ENCODE measurements around the gene WDR70.
"Not testable (repeated sequence)": the region's sequence is repeated elsewhere in the genome, so short reads cannot be mapped to it uniquely, and the experiment has no call there.

Gene WDR70

GRCh38 chr5:37495210-37495609 is 116.1 kb downstream of the WDR70 start:
- Histone ChIP-seq H3K4me2 (ENCODE audit: low read length) (no peak overlapping the region), H3K27me3 (ENCODE audit: control insufficient read depth, insufficient read depth, low read length) (no peaks in the 10 kb centered on the region), H3K4me1 (ENCODE audit: control insufficient read depth, insufficient read depth, low read length) (peaks cover 18% of the 10 kb centered on the region), H3K9ac (ENCODE audit: low read depth, low read length) (no peak overlapping the region), H3K36me3 (ENCODE audit: insufficient read depth, low read length) (no peaks in the 10 kb centered on the region), H3K4me3 (ENCODE audit: low read length) (no peak overlapping the region), H3K9me3 (replicated peaks; ENCODE audit: low read length) (no peaks in the 10 kb centered on the region)

GRCh38 chr5:37495668-37496347 is 116.7 kb downstream of the WDR70 start:
- H3K4me1 ChIP-seq (ENCODE audit: control insufficient read depth, insufficient read depth, low read length) = peaks cover 18% of the 10 kb centered on the region
- no peaks in the 10 kb centered on the region for H3K36me3 ChIP-seq (ENCODE audit: insufficient read depth, low read length)

GRCh38 chr5:37496902-37497445 is 117.9 kb downstream of the WDR70 start:
- Histone ChIP-seq H3K9me3 (replicated peaks; ENCODE audit: low read length) (no peaks in the 10 kb centered on the region), H3K9ac (ENCODE audit: low read depth, low read length) (no peak overlapping the region), H3K4me3 (ENCODE audit: low read length) (no peak overlapping the region), H3K4me1 (ENCODE audit: control insufficient read depth, insufficient read depth, low read length) (peaks cover 18% of the 10 kb centered on the region), H3K27me3 (ENCODE audit: control insufficient read depth, insufficient read depth, low read length) (no peaks in the 10 kb centered on the region), H3K36me3 (ENCODE audit: insufficient read depth, low read length) (no peaks in the 10 kb centered on the region), H3K4me2 (ENCODE audit: low read length) (no peak overlapping the region)

More at GRCh38 chr5:37495668-37496347, 116.7 kb downstream of the WDR70 start:
- Histone ChIP-seq H3K9ac (ENCODE audit: low read depth, low read length) (no peak overlapping the region), H3K4me2 (ENCODE audit: low read length) (no peak overlapping the region), H3K4me3 (ENCODE audit: low read length) (no peak overlapping the region), H3K27me3 (ENCODE audit: control insufficient read depth, insufficient read depth, low read length) (no peaks in the 10 kb centered on the region), H3K9me3 (replicated peaks; ENCODE audit: low read length) (no peaks in the 10 kb centered on the region)

GRCh38 chr5:37501152-37501551 is 122.0 kb downstream of the WDR70 start:
- H3K36me3 ChIP-seq (ENCODE audit: insufficient read depth, low read length) = no peaks in the 10 kb centered on the region
- H3K4me1 ChIP-seq (ENCODE audit: control insufficient read depth, insufficient read depth, low read length) = no peaks in the 10 kb centered on the region
- H3K9me3 ChIP-seq (replicated peaks; ENCODE audit: low read length) = no peaks in the 10 kb centered on the region
- no peaks in the 10 kb centered on the region for H3K27me3 ChIP-seq (ENCODE audit: control insufficient read depth, insufficient read depth, low read length)
- no peak overlapping the region for H3K4me2 ChIP-seq (ENCODE audit: low read length)
- no peak overlapping the region for H3K4me3 ChIP-seq (ENCODE audit: low read length)
- no peak overlapping the region for H3K9ac ChIP-seq (ENCODE audit: low read depth, low read length)

- no peak overlapping the region for H3K4me2 ChIP-seq (ENCODE audit: low read length)
- no peaks in the 10 kb centered on the region for H3K36me3 ChIP-seq (ENCODE audit: insufficient read depth, low read length)
- no peaks in the 10 kb centered on the region for H3K9me3 ChIP-seq (replicated peaks; ENCODE audit: low read length)
- no peaks in the 10 kb centered on the region for H3K4me1 ChIP-seq (ENCODE audit: control insufficient read depth, insufficient read depth, low read length)
- H3K27me3 ChIP-seq (ENCODE audit: control insufficient read depth, insufficient read depth, low read length) = no peaks in the 10 kb centered on the region
- no peak overlapping the region for H3K9ac ChIP-seq (ENCODE audit: low read depth, low read length)
- H3K4me3 ChIP-seq (ENCODE audit: low read length) = no peak overlapping the region
These were observed 127.1 kb downstream of the WDR70 start for GRCh38 chr5:37506241-37506640.

GRCh38 chr5:37506722-37507121 is 127.6 kb downstream of the WDR70 start:
- Histone ChIP-seq H3K9me3 (replicated peaks; ENCODE audit: low read length) (no peaks in the 10 kb centered on the region), H3K4me2 (ENCODE audit: low read length) (no peak overlapping the region), H3K9ac (ENCODE audit: low read depth, low read length) (no peak overlapping the region), H3K4me1 (ENCODE audit: control insufficient read depth, insufficient read depth, low read length) (no peaks in the 10 kb centered on the region), H3K27me3 (ENCODE audit: control insufficient read depth, insufficient read depth, low read length) (no peaks in the 10 kb centered on the region), H3K4me3 (ENCODE audit: low read length) (no peak overlapping the region), H3K36me3 (ENCODE audit: insufficient read depth, low read length) (no peaks in the 10 kb centered on the region)

GRCh38 chr5:37511646-37512045 is 132.5 kb downstream of the WDR70 start:
- H3K27me3 ChIP-seq (ENCODE audit: control insufficient read depth, insufficient read depth, low read length) = no peaks in the 10 kb centered on the region
- H3K4me3 ChIP-seq (ENCODE audit: low read length) = no peak overlapping the region
- no peak overlapping the region for H3K9ac ChIP-seq (ENCODE audit: low read depth, low read length)
- no peaks in the 10 kb centered on the region for H3K36me3 ChIP-seq (ENCODE audit: insufficient read depth, low read length)
- no peaks in the 10 kb centered on the region for H3K4me1 ChIP-seq (ENCODE audit: control insufficient read depth, insufficient read depth, low read length)
- no peak overlapping the region for H3K4me2 ChIP-seq (ENCODE audit: low read length)
- H3K9me3 ChIP-seq (replicated peaks; ENCODE audit: low read length) = no peaks in the 10 kb centered on the region

GRCh38 chr5:37514946-37515345 is 135.8 kb downstream of the WDR70 start:
- Histone ChIP-seq H3K4me1 (ENCODE audit: control insufficient read depth, insufficient read depth, low read length) (no peaks in the 10 kb centered on the region), H3K4me2 (ENCODE audit: low read length) (no peak overlapping the region), H3K36me3 (ENCODE audit: insufficient read depth, low read length) (no peaks in the 10 kb centered on the region), H3K27me3 (ENCODE audit: control insufficient read depth, insufficient read depth, low read length) (no peaks in the 10 kb centered on the region), H3K4me3 (ENCODE audit: low read length) (no peak overlapping the region), H3K9ac (ENCODE audit: low read depth, low read length) (no peak overlapping the region), H3K9me3 (replicated peaks; ENCODE audit: low read length) (no peaks in the 10 kb centered on the region)

- no peak overlapping the region for H3K4me3 ChIP-seq (ENCODE audit: low read length)
- H3K36me3 ChIP-seq (ENCODE audit: insufficient read depth, low read length) = no peaks in the 10 kb centered on the region
- H3K9me3 ChIP-seq (replicated peaks; ENCODE audit: low read length) = no peaks in the 10 kb centered on the region
- no peaks in the 10 kb centered on the region for H3K4me1 ChIP-seq (ENCODE audit: control insufficient read depth, insufficient read depth, low read length)
- H3K27me3 ChIP-seq (ENCODE audit: control insufficient read depth, insufficient read depth, low read length) = no peaks in the 10 kb centered on the region
- no peak overlapping the region for H3K9ac ChIP-seq (ENCODE audit: low read depth, low read length)
- no peak overlapping the region for H3K4me2 ChIP-seq (ENCODE audit: low read length)
These were observed 138.6 kb downstream of the WDR70 start for GRCh38 chr5:37517686-37518085.

- not testable (repeated sequence) for H3K4me2 ChIP-seq (ENCODE audit: low read length); H3K9me3 ChIP-seq (replicated peaks; ENCODE audit: low read length); H3K9ac ChIP-seq (ENCODE audit: low read depth, low read length)
These were observed 139.2 kb downstream of the WDR70 start for GRCh38 chr5:37518356-37518755.

GRCh38 chr5:37519304-37519703 is 140.2 kb downstream of the WDR70 start:
- H3K9ac ChIP-seq (ENCODE audit: low read depth, low read length) = no peak overlapping the region
- no peak overlapping the region for H3K4me3 ChIP-seq (ENCODE audit: low read length)
- no peaks in the 10 kb centered on the region for H3K9me3 ChIP-seq (replicated peaks; ENCODE audit: low read length)
- H3K4me2 ChIP-seq (ENCODE audit: low read length) = no peak overlapping the region
- H3K36me3 ChIP-seq (ENCODE audit: insufficient read depth, low read length) = no peaks in the 10 kb centered on the region
- no peaks in the 10 kb centered on the region for H3K27me3 ChIP-seq (ENCODE audit: control insufficient read depth, insufficient read depth, low read length)
- no peaks in the 10 kb centered on the region for H3K4me1 ChIP-seq (ENCODE audit: control insufficient read depth, insufficient read depth, low read length)

More at GRCh38 chr5:37518356-37518755, 139.2 kb downstream of the WDR70 start:
- not testable (repeated sequence) for H3K36me3 ChIP-seq (ENCODE audit: insufficient read depth, low read length); H3K4me1 ChIP-seq (ENCODE audit: control insufficient read depth, insufficient read depth, low read length); H3K4me3 ChIP-seq (ENCODE audit: low read length); H3K27me3 ChIP-seq (ENCODE audit: control insufficient read depth, insufficient read depth, low read length)

- no peaks in the 10 kb centered on the region for H3K9me3 ChIP-seq (replicated peaks; ENCODE audit: low read length)
- no peaks in the 10 kb centered on the region for H3K36me3 ChIP-seq (ENCODE audit: insufficient read depth, low read length)
- no peaks in the 10 kb centered on the region for H3K4me1 ChIP-seq (ENCODE audit: control insufficient read depth, insufficient read depth, low read length)
- no peak overlapping the region for H3K9ac ChIP-seq (ENCODE audit: low read depth, low read length)
- H3K4me2 ChIP-seq (ENCODE audit: low read length) = no peak overlapping the region
- H3K4me3 ChIP-seq (ENCODE audit: low read length) = no peak overlapping the region
- H3K27me3 ChIP-seq (ENCODE audit: control insufficient read depth, insufficient read depth, low read length) = no peaks in the 10 kb centered on the region
These were observed 140.7 kb downstream of the WDR70 start for GRCh38 chr5:37519807-37520206.
